ENCODE data around the gene EPN3. TPM values are rescaled to one million over a fixed set of nuclear protein-coding genes. Genes with fewer than 3 reads are reported as not detected.
A peak's percentile ranks its signal among the peaks of the same experiment; 100 is the strongest.

EPN3 gene
- total RNA-seq, 1 donor from 2014 or later: 0.24 TPM

DNA sequence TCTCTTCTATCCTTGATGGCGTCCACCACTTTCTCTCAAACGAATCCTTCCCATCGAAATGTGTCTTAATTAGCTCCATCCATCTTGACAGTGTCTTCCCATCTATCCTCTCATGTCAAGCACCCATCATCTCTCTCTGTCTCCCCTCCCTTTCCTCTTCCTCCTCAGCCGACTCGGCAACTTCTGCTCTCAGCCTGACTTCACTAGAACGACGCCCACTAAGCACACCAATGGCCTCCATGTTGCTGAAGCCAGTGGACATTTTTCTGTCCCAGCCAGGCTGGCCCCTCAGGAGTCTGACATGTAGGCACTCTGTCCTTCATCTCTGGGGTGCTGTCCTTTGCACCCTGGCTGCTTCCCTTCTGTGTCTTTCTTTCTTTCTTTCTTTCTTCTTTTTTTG, 12.0 kb downstream of the EPN3 start:
- H3K27ac Mint-ChIP-seq: no peak overlapping the region

DNA sequence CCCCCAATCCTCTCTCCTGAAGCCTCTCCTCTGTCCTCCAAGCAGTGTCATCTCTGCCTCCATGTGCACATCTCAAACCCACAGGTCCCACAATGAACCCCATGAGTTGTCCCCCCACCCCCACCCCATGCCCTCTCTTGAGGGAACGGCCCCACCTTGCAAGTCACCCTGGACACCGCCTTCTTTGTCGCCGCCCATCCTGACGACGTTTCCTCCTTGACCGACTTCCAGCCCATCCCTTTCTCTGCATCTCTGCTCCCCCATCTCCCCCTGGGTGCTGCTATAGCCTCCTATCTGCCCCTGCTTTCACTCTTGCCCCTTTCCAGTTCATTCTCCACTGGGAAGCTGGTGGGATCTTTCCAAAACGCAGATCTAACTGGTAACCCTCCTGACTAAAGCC, 12.8 kb downstream of the EPN3 start:
- H3K36me3 Mint-ChIP-seq: peaks cover 2% of the 10 kb centered on the region
- Histone ChIP-seq H3K79me2 (ENCODE audit: low read depth) (no peaks in the 10 kb centered on the region), H3K4me1 (peaks cover 23% of the 10 kb centered on the region), H4K20me1 (ENCODE audit: low read depth) (no peaks in the 10 kb centered on the region), H2AFZ (replicated peaks) (no peak overlapping the region), H3K27me3 (peaks cover 22% of the 10 kb centered on the region), H3F3A (ENCODE audit: low read depth) (peaks cover 13% of the 10 kb centered on the region), H3K4me3 (no peak overlapping the region), H3K36me3 (no peaks in the 10 kb centered on the region), H3K4me2 (no peak overlapping the region), H3K9me3 (ENCODE audit: low read depth) (no peaks in the 10 kb centered on the region), H3K9ac (no peak overlapping the region), H3K27ac (no peak overlapping the region)
- no peak for DNase-seq (ENCODE audit: low spot score)
- H3K27ac Mint-ChIP-seq: no peak overlapping the region
- peaks cover 25% of the 10 kb centered on the region for H3K4me1 Mint-ChIP-seq
- TF ChIP-seq EZH2phosphoT487 (IDR thresholded peaks at IDR 0.05) (no peak), EZH2 (IDR thresholded peaks at IDR 0.05) (no peak)
- TF ChIP-seq, protein P1, sequence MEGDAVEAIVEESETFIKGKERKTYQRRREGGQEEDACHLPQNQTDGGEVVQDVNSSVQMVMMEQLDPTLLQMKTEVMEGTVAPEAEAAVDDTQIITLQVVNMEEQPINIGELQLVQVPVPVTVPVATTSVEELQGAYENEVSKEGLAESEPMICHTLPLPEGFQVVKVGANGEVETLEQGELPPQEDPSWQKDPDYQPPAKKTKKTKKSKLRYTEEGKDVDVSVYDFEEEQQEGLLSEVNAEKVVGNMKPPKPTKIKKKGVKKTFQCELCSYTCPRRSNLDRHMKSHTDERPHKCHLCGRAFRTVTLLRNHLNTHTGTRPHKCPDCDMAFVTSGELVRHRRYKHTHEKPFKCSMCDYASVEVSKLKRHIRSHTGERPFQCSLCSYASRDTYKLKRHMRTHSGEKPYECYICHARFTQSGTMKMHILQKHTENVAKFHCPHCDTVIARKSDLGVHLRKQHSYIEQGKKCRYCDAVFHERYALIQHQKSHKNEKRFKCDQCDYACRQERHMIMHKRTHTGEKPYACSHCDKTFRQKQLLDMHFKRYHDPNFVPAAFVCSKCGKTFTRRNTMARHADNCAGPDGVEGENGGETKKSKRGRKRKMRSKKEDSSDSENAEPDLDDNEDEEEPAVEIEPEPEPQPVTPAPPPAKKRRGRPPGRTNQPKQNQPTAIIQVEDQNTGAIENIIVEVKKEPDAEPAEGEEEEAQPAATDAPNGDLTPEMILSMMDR (IDR thresholded peaks at IDR 0.05): no peak
- peaks cover 11% of the 10 kb centered on the region for H3K27me3 Mint-ChIP-seq (ENCODE audit: insufficient read depth, low read depth)
- no peaks in the 10 kb centered on the region for H3K9me3 Mint-ChIP-seq
- H3K4me3 Mint-ChIP-seq: no peak overlapping the region

More for the DNA sequence above, 12.0 kb downstream of the EPN3 start:
- H3K27ac ChIP-seq: no peak overlapping the region
- TF ChIP-seq EZH2 (IDR thresholded peaks at IDR 0.05) (no peak), EZH2phosphoT487 (IDR thresholded peaks at IDR 0.05) (no peak)
- TF ChIP-seq, protein P1 (IDR thresholded peaks at IDR 0.05): no peak
- H3K9ac ChIP-seq: no peak overlapping the region
- H4K20me1 ChIP-seq (ENCODE audit: low read depth): no peaks in the 10 kb centered on the region
- H2AFZ ChIP-seq (replicated peaks): no peak overlapping the region
- peaks cover 11% of the 10 kb centered on the region for H3K27me3 Mint-ChIP-seq (ENCODE audit: insufficient read depth, low read depth)
- no peaks in the 10 kb centered on the region for H3K79me2 ChIP-seq (ENCODE audit: low read depth)
- no peak for DNase-seq (ENCODE audit: low spot score)
- H3K36me3 Mint-ChIP-seq: no peaks in the 10 kb centered on the region
- no peaks in the 10 kb centered on the region for H3K36me3 ChIP-seq
- H3K9me3 Mint-ChIP-seq: no peaks in the 10 kb centered on the region
- H3K4me3 ChIP-seq: no peak overlapping the region
- peak overlapping the region; percentile 42 for H3K4me3 Mint-ChIP-seq
- no peaks in the 10 kb centered on the region for H3K9me3 ChIP-seq (ENCODE audit: low read depth)
- peaks cover 13% of the 10 kb centered on the region for H3F3A ChIP-seq (ENCODE audit: low read depth)
- H3K4me1 ChIP-seq: peaks cover 23% of the 10 kb centered on the region
- peaks cover 29% of the 10 kb centered on the region for H3K4me1 Mint-ChIP-seq
- H3K4me2 ChIP-seq: no peak overlapping the region
- peaks cover 22% of the 10 kb centered on the region for H3K27me3 ChIP-seq

DNA sequence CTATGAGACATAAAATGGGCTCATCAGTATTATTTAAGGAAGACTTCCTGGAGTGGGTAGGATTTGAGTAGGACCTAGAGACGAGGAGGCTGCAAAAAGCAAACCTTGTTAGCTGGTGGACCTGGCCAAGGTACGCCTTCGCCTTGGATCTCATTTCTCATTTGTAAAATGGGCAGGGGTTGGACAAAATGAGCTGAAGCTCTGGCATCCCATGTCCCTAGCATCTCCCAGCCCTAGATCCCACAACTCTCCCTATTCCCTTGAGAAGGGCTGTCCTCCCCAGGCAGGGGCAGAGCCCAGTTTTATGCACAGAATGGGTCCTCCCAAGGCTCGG, 14.1 kb downstream of the EPN3 start:
- Histone ChIP-seq H3K4me2 (peak overlapping the region; percentile 86), H3K79me2 (ENCODE audit: low read depth) (no peaks in the 10 kb centered on the region), H3K4me1 (peaks cover 16% of the 10 kb centered on the region), H3K9ac (no peak overlapping the region), H3K4me3 (no peak overlapping the region), H2AFZ (replicated peaks) (no peak overlapping the region), H3K9me3 (ENCODE audit: low read depth) (no peaks in the 10 kb centered on the region), H3F3A (ENCODE audit: low read depth) (peaks cover 13% of the 10 kb centered on the region), H3K27ac (no peak overlapping the region), H4K20me1 (ENCODE audit: low read depth) (no peaks in the 10 kb centered on the region), H3K36me3 (no peaks in the 10 kb centered on the region), H3K27me3 (peaks cover 11% of the 10 kb centered on the region)
- Mint-ChIP-seq H3K4me1 (peaks cover 19% of the 10 kb centered on the region), H3K4me3 (peak overlapping the region; percentile 45), H3K9me3 (no peaks in the 10 kb centered on the region), H3K36me3 (peaks cover 2% of the 10 kb centered on the region), H3K27me3 (ENCODE audit: insufficient read depth, low read depth) (peaks cover 11% of the 10 kb centered on the region), H3K27ac (peak overlapping the region; percentile 66)
- TF ChIP-seq, protein P1 (IDR thresholded peaks at IDR 0.05): no peak
- TF ChIP-seq EZH2 (IDR thresholded peaks at IDR 0.05) (no peak), EZH2phosphoT487 (IDR thresholded peaks at IDR 0.05) (no peak)
- DNase-seq (ENCODE audit: low spot score): no peak
